Kidney capillary endothelial cell (primary cell): Measurements from ENCODE around the gene OPCML.

Experiments
- DNase-seq: peaks from one replicate; pipeline ENCODE4 v3.0.0-alpha.2; 2018; ENCODE audit warnings: low spot score

OPCML gene

DNA sequence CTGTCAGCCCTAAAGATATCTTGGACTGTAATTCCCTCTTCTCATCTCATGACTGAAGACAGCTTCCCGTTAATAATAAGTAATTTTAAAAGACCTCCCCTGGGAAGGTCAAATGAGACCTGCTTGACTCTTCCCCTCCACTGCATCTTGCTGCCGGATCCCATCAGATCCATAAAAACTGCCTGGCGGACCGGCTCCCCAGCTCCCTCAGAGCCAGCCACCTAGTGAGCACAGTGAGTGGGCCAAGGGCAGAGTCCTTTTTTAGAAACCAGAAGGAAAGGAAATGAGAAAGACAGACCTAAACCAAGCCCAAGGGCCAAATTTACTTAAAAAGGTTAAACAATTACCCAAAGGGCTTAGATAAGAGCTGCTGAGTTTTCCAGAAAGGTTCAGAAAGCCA is 595.3 kb downstream of the OPCML start:
- no peak for DNase-seq

DNA sequence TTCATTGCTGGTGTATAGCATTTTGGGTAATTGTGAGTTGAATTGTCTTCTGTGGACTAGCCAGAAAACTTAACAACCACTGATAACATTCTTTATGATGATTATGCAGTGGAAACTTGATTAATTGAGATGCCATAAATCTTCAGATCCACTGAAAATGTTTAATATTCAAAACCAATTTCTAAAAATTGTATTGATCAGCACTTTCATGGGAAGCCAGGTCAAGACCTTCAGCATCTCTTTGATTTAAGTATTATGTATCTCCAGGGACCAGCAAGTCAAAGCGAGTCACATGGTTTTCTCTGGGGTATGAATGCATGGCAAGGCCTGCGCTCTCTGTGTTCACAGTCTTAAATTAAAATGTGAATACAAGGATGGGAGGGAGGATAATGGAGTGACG is 596.9 kb downstream of the OPCML start:
- DNase-seq, result no peak

DNA sequence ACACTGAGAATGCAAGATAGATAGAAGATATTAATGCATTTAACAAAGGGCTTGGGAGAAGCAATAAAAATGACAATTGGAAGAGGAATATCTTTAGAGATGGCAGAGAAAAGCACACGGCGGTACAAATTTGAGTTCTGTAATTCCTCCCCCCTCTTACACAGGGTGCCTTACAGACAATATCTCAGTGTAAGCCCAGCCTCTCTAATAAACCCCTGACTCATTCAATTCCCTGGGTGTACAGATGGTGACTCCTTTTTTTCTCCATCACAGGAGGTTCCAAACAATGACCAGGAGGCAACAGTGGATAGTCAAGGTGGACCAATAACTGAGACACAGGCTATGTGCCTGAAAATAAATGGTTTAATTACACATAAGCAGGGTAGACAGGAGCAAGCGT is 598.6 kb downstream of the OPCML start:
- no peak for DNase-seq

DNA sequence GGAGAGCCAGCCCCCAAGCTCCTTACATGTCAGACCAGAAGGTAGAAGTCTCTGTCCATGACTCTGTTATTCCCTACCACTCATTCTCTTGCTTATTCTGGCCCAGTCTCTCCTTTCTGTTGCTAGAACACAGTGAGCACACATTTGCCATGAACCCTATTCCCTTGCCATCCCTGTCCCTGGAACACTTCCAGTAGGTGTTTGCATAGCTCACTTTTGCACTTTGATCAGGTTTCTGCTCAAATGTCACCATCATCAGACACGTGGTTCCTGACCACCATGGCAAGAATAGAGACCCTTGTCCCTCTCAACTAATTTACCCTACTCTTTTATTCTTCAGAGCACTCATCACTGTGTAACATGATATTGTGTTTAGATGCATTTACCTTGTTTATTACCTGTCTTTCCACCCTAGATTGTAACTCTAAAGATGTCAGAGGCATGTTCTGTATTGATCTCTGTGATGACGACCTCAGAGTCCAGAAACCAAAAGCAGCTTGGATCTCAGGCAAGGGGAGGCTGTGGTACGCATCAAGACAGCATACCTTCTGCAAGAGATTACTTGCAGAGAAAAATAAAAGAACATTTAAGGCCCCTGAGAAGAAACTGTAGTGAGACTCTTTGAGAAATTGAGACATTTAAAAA is 606.4 kb downstream of the OPCML start:
- no peak for DNase-seq

DNA sequence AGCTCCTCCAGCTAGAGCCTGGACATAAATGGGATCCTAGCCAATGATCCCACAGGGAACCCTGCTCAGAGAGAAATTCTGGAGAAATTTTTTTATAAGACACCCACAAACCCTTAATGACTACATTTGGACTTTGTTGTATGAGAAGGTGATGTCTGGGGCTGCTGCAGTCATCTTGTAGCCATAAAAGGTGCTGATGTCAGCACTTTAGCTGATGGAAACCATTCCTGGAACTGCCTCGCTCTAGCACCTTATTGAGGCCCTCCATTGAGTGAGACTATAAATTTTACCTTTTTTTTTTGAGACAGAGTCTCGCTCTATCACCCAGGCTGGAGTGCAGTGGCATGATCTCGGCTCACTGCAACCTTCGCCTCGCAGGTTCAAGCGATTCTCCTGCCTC is 610.7 kb downstream of the OPCML start:
- no peak for DNase-seq

DNA sequence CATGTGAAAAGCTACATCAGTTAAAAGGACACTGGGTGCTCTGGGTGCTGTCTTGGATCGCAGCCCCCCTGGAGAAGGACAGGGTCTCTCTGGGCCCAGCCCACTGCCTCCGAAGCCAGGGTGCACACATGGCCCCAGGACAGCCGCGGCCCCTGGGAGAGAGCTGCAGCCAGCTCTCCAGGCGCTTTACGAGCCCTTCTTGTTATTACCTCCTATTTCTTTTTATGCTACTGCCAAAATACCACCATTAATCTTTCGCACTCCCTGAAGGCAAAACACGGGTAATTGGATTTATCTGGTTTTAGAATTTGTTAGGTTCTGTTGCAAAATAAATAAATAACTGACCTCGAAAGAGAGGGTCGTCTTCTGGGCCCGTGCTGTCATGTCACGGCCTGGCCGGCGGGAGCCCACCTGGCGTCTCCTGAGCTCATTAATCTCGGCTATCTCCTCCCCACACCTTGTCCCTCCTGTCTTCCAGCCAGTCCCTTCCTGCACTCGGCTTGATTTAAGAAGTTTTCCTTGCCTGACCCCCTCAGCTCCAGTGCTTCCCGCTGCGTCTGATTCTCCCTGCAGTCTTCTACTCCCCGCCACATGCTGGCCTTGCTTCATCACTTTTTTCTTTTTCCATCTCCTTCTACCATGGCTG is 611.7 kb downstream of the OPCML start:
- no peak for DNase-seq

DNA sequence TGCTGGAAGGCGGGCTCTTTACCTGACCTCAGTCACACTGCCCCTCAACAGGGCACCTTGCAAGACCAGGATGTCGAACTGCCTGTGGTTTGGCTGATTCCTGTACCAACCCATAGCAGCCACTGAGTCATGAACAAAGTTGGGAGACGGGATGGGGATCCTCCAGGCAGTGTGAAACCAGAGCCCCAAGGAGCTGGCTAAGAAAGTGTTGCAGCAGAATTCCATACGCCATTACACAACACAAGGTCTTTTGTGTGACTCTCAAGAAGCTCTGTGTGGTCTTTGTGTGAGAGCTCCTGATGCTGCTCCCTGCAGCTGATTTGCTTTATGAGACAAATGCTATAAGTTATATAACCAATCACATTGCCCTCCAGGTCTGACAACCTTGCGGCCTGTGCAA is 617.7 kb downstream of the OPCML start:
- DNase-seq, result no peak

DNA sequence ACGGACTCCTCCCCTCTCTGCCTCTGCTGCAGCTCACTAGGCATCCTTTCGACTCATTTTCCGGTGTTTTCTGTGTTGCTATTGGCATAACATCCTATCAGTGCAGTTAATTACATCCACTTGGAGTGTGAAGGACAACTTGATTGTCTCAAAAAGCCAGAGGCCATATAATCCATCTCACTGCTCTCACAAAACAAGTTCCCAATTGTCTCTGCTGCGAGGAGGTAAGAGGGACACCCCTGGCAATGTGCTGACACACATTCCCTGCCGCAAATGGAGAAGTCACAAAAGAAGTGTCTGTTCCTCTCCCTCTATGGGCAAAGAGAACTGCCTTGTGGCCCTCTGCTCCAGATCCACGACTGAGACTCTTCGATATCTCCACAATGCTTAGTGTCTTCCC is 618.4 kb downstream of the OPCML start:
- no peak for DNase-seq

DNA sequence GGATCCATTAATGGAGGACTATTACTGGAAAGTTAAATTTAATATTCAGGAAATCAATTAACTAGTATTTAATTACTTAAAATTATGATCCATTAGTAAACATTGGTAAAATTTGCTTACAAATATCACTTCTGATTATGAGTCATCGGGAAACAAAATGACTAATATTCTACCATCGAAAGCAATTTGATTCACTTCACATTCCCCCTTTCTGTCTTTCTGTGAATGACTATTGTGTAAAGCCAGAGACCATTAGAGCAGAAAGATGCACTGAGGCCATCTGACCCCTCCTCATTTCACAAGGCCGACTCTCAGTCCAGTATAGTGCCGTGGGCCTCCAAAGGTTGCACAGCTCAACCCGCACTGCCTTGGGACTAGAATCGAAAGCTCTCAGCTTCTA is 619.0 kb downstream of the OPCML start:
- no peak for DNase-seq

DNA sequence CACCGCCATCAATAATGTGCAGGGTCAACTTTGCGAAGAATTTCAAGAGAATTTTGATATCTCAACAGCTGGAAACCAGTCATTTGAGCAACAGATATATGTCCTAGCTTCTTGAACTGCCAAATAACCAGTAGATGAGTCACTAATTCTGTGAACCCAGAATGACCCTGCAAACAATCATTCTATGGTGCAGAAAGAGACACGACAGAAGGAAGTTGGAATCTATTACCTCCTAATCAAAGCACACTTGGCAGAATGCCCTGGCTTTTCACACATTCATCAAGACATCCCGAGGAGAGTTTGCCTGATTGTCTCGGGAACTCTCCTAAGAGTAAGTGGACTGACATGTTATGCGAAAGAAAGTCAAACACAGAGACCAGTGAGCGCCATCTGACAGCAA is 621.1 kb downstream of the OPCML start:
- DNase-seq, result peak; percentile 69

DNA sequence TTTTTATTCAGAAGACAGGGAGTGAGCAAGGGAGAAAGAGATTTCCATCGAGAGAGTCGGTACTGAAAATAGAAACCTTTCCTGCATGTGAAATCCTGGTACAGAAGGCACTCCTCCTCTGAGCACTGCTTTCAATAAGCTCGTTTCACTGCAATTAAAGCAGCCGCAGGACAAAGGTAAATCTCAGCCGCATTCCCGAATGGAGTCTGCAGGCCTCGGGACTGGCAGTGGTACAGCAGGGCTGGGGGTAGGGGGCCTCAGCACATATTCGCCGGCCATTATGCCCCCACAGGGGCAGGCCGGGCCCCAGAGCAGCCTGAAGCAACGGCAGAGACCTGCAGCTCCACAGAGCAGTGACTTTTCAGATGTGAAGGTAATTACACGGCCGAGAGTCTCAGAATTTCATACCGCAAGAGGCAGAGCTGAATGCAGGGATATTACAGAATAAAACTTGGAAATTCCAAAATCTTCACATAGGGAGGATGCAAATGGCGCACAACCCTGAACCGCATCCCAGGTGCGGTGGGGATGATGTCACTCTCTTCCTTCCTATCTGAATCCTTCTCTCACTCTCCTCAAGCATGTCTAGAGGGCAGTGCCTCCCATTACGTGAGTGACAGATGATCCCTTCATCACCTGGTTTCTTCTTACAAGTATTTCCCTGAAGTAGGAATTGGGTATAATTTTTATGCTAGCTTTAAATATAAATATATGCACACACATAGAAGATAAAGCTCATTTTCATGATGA is 622.1 kb downstream of the OPCML start:
- DNase-seq, result no peak

DNA sequence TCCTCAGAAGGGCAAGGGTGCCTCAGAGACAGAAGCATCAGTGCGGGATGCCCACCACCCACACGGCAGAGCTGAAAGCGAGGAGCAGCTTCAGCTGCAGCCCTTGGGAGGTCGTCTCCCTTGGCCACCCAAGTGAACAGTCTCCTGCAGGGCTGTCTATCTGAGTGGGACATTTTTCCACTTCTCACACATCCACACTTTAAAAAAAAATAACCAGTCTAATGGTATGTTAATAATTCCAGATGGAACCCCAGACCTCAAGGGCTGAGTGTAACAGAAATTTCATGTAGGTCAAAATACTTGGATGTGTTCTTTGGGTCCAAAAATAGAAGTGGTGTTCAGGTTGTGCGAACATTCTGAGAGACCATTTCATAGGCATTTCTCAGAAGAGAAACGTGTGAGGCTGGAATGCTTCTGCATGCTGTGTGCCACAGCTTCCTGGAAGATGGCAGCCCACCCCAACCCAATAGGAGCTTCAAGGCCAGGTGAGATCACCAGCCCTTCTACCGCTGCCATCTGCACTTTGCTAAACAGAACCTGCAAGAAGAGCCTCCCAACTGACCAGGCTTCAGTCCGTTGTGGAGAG is 623.2 kb downstream of the OPCML start:
- DNase-seq, result no peak

DNA sequence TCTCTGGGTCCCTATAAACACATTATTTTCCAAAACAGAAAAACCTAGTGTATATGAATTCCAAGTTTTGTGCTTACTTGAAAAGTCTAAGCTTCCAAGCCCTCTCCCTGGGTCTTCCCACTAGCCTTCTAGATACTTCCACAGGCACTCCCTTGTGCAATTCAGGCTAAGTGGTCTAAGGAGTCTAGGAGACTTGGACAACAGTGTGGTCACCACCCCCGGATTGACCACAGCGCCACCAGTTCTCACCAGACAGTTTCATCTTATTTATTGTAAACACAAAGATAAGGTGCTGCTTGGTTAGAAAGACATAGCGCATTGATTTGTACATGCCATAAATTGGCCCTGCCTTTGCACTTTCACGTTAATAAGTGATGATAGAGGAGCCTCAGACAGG is 623.9 kb downstream of the OPCML start:
- DNase-seq, result no peak

DNA sequence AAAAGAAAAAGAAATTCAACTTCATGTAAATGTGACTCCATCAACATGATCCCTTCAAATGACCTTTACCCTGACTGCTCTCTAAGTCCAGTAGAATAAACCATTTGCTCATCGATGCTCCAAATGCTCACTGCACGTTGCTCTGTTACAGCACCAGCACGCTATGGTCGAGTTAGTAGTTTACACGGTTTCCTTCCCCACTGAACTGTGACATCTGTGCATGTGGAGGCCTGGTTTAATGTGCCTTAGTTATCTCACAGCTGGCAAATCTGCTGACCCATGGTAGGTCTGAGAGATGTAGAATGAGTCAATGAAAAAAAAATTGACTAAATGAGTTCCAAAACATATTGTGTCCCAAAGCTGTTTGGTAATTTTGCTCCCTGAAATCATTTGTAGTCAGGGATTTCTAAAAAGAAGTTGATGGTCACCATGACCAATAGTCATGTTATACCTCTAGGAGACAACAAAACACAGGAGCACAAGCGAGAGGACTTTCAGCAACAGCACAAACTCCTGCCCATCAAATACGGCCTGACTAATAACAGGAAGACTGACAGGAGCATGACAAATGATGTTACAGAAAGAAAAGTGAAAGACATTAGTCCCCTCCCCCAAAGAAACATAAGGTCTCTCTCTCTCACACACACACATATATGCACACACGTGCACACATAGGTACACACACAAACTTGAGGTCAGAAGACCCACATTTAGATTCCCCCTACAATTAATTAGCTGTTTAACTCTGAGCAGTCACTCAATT is 624.5 kb downstream of the OPCML start:
- DNase-seq, result no peak

DNA sequence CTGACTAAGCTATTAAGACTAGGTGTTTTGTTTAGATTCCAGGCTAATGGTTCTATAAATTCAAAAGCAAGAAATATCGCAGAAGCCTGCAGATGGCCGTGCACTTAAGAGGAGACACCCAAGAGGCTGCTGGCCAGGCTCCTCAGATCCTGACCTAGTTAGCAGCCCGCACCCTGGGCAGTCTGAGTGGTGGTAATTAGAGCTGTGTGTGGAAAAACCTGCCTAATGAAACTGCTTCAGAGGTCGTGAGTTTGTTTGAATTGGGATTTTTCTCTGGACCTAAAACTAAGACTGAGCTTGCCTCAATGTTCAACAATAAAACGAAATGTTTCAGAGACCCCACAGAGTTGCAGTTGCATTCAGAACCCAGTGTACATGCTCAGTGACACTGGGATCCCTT is 627.7 kb downstream of the OPCML start:
- DNase-seq, result no peak

DNA sequence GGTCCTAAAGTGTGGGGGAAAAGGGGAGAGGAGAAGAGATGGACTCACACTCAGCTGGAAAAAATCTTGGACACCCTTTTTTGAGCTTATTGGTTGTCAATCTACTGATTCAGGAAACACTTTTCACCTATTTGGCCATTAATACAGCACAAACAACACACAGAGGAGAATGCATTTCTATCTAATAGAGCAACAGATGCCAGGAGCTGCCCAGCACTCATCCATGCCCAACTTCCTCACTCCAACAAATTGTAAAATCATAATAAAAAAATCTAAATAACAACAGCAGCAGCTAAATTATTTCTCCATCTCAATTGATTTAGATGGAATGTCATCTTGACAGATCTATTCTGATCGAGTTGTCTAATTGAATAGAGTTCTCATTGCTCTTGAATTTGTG is 628.2 kb downstream of the OPCML start:
- no peak for DNase-seq

DNA sequence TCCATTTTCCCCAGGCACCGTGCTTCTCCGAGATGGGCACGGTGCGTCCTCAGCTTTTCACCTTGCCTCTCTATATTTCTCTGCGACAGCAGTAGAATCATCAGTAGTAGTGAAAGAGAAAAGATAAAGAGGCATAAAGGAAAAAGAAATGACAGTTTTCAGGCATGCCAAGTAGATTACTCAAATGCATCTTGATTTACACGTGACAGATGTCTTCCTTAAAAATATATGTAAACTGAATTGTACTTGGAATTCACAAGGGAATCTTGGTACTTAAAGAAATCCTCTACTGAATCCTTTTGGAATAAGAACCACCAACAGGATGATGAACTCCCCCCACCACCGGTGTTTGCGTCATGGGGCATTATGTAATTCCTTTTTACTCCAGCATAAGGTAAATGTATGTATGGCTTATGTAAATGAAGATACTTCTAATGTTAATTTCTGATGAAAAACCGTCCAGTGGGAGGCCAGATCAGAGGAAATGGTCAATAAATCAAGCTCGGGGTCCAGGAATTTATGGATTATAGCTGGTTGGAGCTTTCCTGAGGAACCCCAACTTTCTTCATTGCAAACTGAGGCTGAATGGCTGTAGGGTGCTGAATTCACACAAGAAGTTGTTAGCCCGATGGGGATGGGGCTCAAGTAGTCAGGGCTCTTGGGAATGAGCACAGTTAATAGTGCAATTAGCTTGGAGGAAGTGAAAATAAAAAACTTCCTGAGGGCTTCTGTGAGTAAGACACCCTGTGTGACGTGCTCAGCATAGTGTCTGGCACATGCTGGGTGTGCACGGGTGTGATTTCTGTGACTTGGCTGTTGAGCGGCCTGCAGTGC is 630.4 kb downstream of the OPCML start:
- DNase-seq, result no peak

DNA sequence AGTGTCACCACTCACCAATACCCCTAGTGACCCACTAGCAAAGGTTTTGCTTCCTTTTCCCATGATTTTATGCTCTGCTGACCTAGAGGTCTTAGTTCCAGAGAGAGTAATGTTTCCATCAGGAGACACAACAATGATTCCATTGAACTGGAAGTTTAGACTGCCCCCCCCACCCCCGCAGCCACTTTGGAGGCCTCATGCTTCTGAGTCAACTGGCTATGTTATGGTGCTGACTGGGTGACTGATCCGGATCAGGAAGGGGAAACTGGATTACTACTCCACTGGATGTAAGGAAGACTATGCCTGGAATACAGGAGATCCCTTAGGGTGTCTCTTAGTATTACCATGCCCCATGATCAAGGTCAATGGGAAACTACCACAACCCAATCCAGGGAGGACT is 633.6 kb downstream of the OPCML start:
- no peak for DNase-seq

DNA sequence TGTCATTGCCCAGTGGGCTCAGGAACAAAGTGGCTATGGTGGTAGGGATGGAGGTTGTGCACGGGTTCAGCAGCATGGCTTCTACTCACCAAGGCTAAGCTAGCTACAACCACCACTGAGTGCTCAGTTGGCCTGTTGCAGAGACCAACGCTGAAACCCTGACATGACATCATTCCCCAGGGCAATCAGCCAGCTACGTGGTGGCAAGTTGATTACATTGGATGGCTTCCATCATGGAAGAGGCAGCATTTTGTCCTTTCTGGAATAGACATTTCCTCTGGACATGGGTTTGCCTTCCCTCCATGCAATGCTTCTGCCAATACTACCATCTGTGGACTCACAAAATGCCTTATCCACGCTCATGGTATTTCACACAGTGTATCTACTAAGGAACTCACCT is 634.3 kb downstream of the OPCML start:
- no peak for DNase-seq

DNA sequence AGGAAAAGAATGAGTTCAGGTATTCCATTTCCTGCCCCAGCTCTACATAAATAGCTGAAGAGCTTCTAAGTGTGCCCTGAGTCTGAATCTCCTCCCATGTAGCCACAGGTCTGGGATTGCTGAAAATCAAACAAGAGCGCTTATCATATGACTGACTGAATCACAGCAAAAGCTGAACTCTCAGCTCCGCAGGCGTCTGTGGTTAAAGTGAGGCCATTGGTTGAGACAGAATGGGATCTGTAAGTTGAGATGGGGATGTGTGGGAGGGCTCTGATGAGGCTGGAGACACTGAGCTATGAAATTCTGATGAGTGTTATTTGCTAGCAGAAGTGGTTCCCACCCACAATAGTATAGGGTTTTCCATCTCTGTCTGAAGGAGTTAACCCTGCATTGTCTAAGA is 637.0 kb downstream of the OPCML start:
- DNase-seq, result no peak

DNA sequence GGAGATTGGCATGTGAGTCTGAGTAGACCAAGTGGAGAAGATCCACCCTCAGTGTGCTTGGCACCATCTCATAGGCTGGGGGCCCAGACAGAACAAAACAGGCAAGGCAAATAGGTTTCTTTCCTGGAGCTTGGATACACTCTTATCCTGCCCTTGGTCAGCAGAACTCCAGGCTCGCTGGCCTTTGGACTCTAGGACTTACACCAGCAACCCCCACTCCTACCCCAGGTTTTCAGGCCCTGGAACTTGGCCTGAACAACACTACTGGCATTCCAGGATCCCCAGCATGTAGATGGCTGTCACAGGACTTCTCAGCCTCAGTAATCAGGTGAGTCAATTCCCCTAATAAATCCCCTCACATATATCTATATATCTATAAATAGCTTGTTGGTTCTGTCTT is 637.7 kb downstream of the OPCML start:
- no peak for DNase-seq

DNA sequence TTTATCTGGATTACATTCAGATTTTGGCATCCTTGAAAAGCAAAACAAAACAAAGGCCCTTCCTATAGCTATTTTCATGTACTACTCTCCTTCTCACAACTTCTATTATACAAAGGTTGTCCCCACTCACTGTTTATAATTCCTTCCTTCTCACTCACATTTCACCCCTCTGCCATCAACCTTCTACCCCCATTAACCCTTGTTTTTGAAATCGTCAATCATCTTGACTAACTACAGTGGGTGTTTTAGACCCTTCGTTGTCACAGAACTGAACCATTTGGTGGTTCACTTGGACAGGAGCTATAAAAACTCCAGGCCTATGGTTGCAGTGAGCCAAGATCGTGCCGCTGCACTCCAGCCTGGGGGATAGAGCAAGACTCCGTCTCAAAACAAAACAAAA is 639.4 kb downstream of the OPCML start:
- DNase-seq, result no peak
